ENCODE results near the gene ALKBH7. TPM values are rescaled to one million over a fixed set of nuclear protein-coding genes. Genes with fewer than 3 reads are reported as not detected.
A peak's percentile ranks its signal among the peaks of the same experiment; 100 is the strongest.

ALKBH7 gene
- total RNA-seq, 1 donor from 2014 or later: 68.8 TPM

GRCh38 chr19:6402837-6403608 lies 30.4 kb downstream of the ALKBH7 start:
- DNase-seq (ENCODE audit: low read depth, low spot score): peak; percentile 53
- H3K4me3 Mint-ChIP-seq: peak overlapping the region; percentile 81
- peak overlapping the region; percentile 96 for H3K27ac Mint-ChIP-seq (ENCODE audit: unreplicated experiment)
- H3K36me3 Mint-ChIP-seq (ENCODE audit: low read depth): no peaks in the 10 kb centered on the region
- H3K9me3 Mint-ChIP-seq: no peaks in the 10 kb centered on the region
- TF ChIP-seq, protein P1, sequence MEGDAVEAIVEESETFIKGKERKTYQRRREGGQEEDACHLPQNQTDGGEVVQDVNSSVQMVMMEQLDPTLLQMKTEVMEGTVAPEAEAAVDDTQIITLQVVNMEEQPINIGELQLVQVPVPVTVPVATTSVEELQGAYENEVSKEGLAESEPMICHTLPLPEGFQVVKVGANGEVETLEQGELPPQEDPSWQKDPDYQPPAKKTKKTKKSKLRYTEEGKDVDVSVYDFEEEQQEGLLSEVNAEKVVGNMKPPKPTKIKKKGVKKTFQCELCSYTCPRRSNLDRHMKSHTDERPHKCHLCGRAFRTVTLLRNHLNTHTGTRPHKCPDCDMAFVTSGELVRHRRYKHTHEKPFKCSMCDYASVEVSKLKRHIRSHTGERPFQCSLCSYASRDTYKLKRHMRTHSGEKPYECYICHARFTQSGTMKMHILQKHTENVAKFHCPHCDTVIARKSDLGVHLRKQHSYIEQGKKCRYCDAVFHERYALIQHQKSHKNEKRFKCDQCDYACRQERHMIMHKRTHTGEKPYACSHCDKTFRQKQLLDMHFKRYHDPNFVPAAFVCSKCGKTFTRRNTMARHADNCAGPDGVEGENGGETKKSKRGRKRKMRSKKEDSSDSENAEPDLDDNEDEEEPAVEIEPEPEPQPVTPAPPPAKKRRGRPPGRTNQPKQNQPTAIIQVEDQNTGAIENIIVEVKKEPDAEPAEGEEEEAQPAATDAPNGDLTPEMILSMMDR (conservative IDR thresholded peaks at IDR 0.05): no peak
- H3K4me1 Mint-ChIP-seq: peaks cover 21% of the 10 kb centered on the region
- no peaks in the 10 kb centered on the region for H3K27me3 Mint-ChIP-seq (ENCODE audit: low read depth)

DNA sequence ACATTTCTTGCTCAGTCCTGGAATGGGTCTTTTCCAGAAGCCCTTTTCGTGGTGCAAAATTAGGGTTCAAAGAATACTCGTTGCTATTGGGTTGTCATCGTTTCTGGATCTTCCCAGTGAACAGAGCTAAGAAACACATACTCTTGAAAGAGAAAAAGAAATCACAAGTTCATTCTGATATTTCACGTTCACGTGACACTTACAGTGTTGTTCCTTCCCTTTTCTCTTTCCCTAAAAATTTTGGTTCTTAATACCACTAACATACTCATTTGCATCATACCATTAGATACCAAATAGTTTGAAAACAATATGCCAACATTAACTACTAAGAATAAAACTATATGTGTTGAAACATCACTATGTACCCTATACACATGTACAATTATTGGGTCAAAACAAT lies 33.8 kb downstream of the ALKBH7 start:
- Mint-ChIP-seq H3K9me3 (no peaks in the 10 kb centered on the region), H3K4me3 (no peak overlapping the region), H3K36me3 (ENCODE audit: low read depth) (no peaks in the 10 kb centered on the region), H3K4me1 (peaks cover 21% of the 10 kb centered on the region), H3K27me3 (ENCODE audit: low read depth) (no peaks in the 10 kb centered on the region), H3K27ac (ENCODE audit: unreplicated experiment) (no peak overlapping the region)
- no peak for DNase-seq (ENCODE audit: low read depth, low spot score)
- TF ChIP-seq, protein P1 (conservative IDR thresholded peaks at IDR 0.05): no peak

- no peak for DNase-seq (ENCODE audit: low read depth, low spot score)
- Mint-ChIP-seq H3K27ac (ENCODE audit: unreplicated experiment) (no peak overlapping the region), H3K36me3 (ENCODE audit: low read depth) (no peaks in the 10 kb centered on the region), H3K4me3 (no peak overlapping the region), H3K27me3 (ENCODE audit: low read depth) (no peaks in the 10 kb centered on the region), H3K9me3 (no peaks in the 10 kb centered on the region), H3K4me1 (no peaks in the 10 kb centered on the region)
- TF ChIP-seq, protein P1 (conservative IDR thresholded peaks at IDR 0.05): no peak
Measured at GRCh38 chr19:6409346-6409745, 36.8 kb downstream of the ALKBH7 start.

- Mint-ChIP-seq H3K27me3 (ENCODE audit: low read depth) (no peaks in the 10 kb centered on the region), H3K36me3 (ENCODE audit: low read depth) (no peaks in the 10 kb centered on the region), H3K9me3 (no peaks in the 10 kb centered on the region), H3K4me1 (no peaks in the 10 kb centered on the region), H3K4me3 (no peak overlapping the region), H3K27ac (ENCODE audit: unreplicated experiment) (no peak overlapping the region)
- TF ChIP-seq, protein P1 (conservative IDR thresholded peaks at IDR 0.05): no peak
- no peak for DNase-seq (ENCODE audit: low read depth, low spot score)
Measured at GRCh38 chr19:6412061-6412446, 39.5 kb downstream of the ALKBH7 start.

DNA sequence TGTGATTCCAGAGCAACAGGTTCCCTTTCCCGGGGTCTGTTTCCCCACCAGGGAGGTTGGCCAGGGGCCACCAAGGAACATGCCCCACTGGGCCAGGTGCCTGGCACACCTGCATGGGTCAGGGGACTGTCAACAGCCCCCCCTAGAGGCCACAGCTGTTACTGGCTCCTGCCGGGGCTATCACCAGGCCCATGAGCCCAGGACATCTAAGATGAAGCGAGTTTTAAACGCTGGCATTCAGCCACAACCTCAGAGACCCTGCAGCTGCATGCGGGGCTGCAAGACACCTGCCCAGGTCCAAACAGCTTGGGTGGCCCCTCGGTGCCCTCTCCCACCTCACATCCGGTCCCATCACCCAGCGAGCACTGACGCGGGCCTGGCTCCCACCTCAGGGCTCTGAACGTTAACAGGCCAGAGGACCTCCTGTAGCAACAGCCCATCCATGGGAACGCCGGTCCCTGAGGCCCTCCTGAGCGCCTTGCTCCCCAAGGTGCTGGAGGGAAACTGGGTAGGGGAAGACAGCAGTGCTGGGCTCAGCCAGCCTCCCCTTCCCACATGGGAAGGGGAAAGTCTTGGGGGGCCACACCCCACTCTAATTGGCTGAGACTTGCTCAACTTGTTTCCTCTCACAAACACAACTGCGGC lies 40.0 kb downstream of the ALKBH7 start:
- H3K36me3 Mint-ChIP-seq (ENCODE audit: low read depth): no peaks in the 10 kb centered on the region
- DNase-seq (ENCODE audit: low read depth, low spot score): no peak
- H3K27ac Mint-ChIP-seq (ENCODE audit: unreplicated experiment): no peak overlapping the region
- no peaks in the 10 kb centered on the region for H3K27me3 Mint-ChIP-seq (ENCODE audit: low read depth)
- no peaks in the 10 kb centered on the region for H3K4me1 Mint-ChIP-seq
- no peaks in the 10 kb centered on the region for H3K9me3 Mint-ChIP-seq
- TF ChIP-seq, protein P1 (conservative IDR thresholded peaks at IDR 0.05): peak; percentile 64
- peak overlapping the region; percentile 57 for H3K4me3 Mint-ChIP-seq

Data from neural crest cell (in vitro differentiated cells).